Naive thymus-derived CD8-positive, alpha-beta T cell (primary cell): Measurements from ENCODE around the gene ARHGEF40. TPM values are rescaled to one million over a fixed set of nuclear protein-coding genes. Genes with fewer than 3 reads are reported as not detected.

ENCODE experiments used
- ATAC-seq, 2 donors: fragments of 150-1000 bp; cut with Tn5 transposase in 1 of 2; sonication (Bioruptor Pico), chemical (Tn5 transposase) in 1 of 2; 1 replicate in 1 of 2; 2 replicates in 1 of 2; pipeline ENCODE4 v1.10.0; 2021; ENCODE audit warnings: mild to moderate bottlenecking in 2 of 2, moderate library complexity in 2 of 2
- POLR2A ChIA-PET: fragments of 350-600 bp; sonication (Branson Sonifier 250); formaldehyde crosslinking; loops from one replicate; lab custom pipeline; 2021; ENCODE audit warnings: antibody characterized with exemption; lab: Charles Lee
- DNase-seq, 10 donors: peaks; one replicate each; pipeline versions ENCODE4 v3.0.0 to v3.0.0-alpha.2; 2020 to 2022
- H3K27ac Mint-ChIP-seq, 10 donors: one replicate each; pipeline ENCODE4 v1.8.0; 2020 to 2022; ENCODE audit warnings: mild to moderate bottlenecking in 10 of 10, mixed read lengths in 10 of 10, moderate library complexity in 4 of 10, inconsistent platforms in 1 of 10
- H3K27me3 Mint-ChIP-seq, 5 donors: one replicate each; pipeline ENCODE4 v1.8.0; 2021 to 2022; ENCODE audit warnings: mixed read lengths in 5 of 5
- H3K36me3 Mint-ChIP-seq, 3 donors: one replicate each; pipeline ENCODE4 v1.8.0; 2020 to 2022; ENCODE audit warnings: mixed read lengths in 3 of 3, mild to moderate bottlenecking in 2 of 3, inconsistent platforms in 1 of 3
- H3K4me1 Mint-ChIP-seq, 4 donors: one replicate each; pipeline ENCODE4 v1.8.0; 2021 to 2022; ENCODE audit warnings: mixed read lengths in 4 of 4
- H3K4me3 Mint-ChIP-seq, 10 donors: one replicate each; pipeline ENCODE4 v1.8.0; 2020 to 2022; ENCODE audit warnings: mild to moderate bottlenecking in 10 of 10, mixed read lengths in 10 of 10, moderate library complexity in 6 of 10, inconsistent platforms in 1 of 10
- H3K9me3 Mint-ChIP-seq, 9 donors: one replicate each; pipeline ENCODE4 v1.8.0; 2020 to 2022; ENCODE audit warnings: mixed read lengths in 9 of 9, mild to moderate bottlenecking in 3 of 9, inconsistent platforms in 1 of 9, moderate library complexity in 1 of 9
- polyA plus RNA-seq, 3 donors: library from polyadenylated mRNA; unstranded; fragments of 300-500 nt; fragmentation: Illumina TruSeq; gene quantifications; one replicate each; pipeline ENCODE4 v1.2.3, GENCODE V29; 2021
- total RNA-seq, 8 experiments: library from RNA in 2 of 8; stranded (reverse) in 2 of 8; gene quantifications; one replicate each; pipeline ENCODE4 v1.2.3 and lab custom pipeline; 2021 to 2026

Gene ARHGEF40
- total RNA-seq (under 1 TPM; 0.08 to 0.36 TPM), polyA plus RNA-seq (under 1 TPM; 0.03 to 0.45 (median 0.06) TPM), total RNA-seq (lab: John Stamatoyannopoulos, UW) (0.07 to 11.3 (median 0.77) reads per million in 6 experiments)

DNA sequence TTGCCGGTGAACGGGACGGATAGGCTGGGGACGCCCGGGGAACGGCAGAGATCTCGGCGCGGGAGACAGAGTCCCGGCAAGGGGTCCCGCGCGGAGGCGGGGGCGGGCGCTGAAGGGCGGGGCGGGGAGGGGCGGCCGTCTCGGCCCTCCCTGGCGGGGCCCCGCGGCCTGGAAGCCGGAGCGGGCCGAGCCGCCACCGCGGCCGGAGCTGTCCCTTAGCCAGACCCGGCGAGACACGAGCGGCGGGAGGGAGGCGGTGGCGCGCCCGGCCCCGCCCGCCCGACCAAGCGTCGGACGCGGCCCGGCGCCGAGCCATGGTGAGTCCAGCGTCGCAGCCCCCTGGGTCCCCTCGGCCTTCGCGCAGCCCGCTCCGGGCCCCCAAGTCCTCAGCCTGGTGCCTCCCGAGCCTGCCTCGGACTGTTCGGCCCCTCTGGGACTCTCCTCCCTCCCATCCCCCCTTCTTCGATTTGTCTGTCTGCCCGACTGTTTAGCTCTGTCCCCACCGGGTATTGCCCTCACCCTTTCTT, at the start of gene ARHGEF40:
TSS of gene ARHGEF40 (plus strand) at position 222 of the 527 bp plus-strand sequence. CDS start at position 315, 93 bp downstream.
- Mint-ChIP-seq H3K4me1 (peaks cover 20 to 39% (median 36%) of the 10 kb centered on the region in 4 donors), H3K36me3 (no peaks in the 10 kb centered on the region), H3K27ac (peak within 1 kb of the TSS in 8 of 10 donors; percentile 11 to 95 (median 85)), H3K9me3 (no peaks in the 10 kb centered on the region), H3K4me3 (peak within 1 kb of the TSS; percentile 76 to 91 (median 85)), H3K27me3 (peaks cover 40 to 85% (median 61%) of the 10 kb centered on the region in 5 donors)
- DNase-seq (peak in 5 of 10 donors; percentile 14 to 36 (median 24)), ATAC-seq (peak; percentile 11 to 19)
- POLR2A ChIA-PET = interaction anchor here (0.6 to 2.3 kb wide), 6 partner anchors 18 to 123 kb away, joined by 4 to 16 read pairs (median 7); no protein-coding TSS in a partner anchor

DNA sequence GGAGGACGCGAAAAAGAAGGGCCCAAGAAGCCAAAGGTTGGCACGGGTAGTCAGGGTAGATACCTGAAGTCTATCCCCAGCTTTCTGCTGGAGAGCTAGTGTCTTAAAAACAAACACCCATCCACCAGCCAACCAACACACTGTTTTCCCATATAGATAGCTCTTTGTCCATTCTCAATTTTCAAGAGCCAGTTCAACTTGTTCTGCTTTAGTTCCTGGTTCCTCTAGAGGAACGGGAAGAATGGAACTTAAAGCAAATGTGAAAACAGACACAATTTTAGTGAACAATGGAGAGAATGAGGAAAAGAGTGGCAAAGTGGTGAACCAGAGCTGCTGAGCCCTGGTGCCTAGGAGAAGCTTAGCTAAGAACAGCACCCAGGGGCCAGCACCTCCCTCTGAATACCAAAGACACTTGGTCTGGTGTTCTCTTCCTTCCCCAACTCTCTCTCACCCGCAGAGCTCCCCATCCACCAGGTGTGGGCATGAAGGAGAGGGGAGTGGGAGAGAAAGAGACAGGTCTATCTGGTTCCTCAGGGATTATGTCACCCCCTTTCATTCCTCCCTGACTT, 49.0 kb upstream of the ARHGEF40 start:
- H3K4me3 Mint-ChIP-seq = no peak overlapping the region
- POLR2A ChIA-PET = interaction anchor here (1.5 kb wide), 1 partner anchor 12 kb away, joined by 3 read pairs; no protein-coding TSS in a partner anchor

DNA sequence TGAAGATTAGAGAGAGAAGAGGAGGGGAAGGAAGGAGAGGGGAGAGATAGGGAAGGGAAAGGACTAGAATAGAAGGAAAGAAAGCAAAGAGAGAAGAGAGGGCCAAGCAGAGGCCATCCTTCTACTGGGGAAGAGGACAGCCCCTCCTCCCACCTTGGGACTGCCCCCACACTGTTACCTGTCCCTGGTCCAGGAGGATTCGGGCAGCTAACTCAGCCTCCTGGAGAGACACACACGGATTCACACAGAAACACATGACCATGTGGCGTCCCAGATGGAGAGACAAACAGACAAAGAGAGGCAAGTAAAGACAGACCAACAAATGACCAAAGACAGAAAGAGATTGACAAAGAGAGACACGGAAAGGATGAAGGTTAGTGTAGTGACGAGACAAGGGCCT, 47.4 kb upstream of the ARHGEF40 start:
- Mint-ChIP-seq H3K4me3 (peak overlapping the region; percentile 3 to 94 (median 46)), H3K27ac (peak overlapping the region in 5 of 10 donors; percentile 32 to 58 (median 38)), H3K4me1 (peaks cover 21 to 26% (median 24%) of the 10 kb centered on the region in 4 donors), H3K27me3 (peaks cover 0 to 7% (median 0%) of the 10 kb centered on the region in 5 donors), H3K9me3 (no peaks in the 10 kb centered on the region), H3K36me3 (peaks cover 0 to 41% (median 5%) of the 10 kb centered on the region in 3 donors)
- ATAC-seq (no peak), DNase-seq (no peak)
- POLR2A ChIA-PET = interaction anchor here (2.4 kb wide), 1 partner anchor 81 kb away, joined by 12 read pairs; no protein-coding TSS in a partner anchor

More for the DNA sequence above, 49.0 kb upstream of the ARHGEF40 start:
- Mint-ChIP-seq H3K27ac (peak overlapping the region in 1 of 10 donors; percentile 15), H3K36me3 (peaks cover 0 to 45% (median 8%) of the 10 kb centered on the region in 3 donors), H3K27me3 (peaks cover 0 to 7% (median 0%) of the 10 kb centered on the region in 5 donors), H3K9me3 (no peaks in the 10 kb centered on the region), H3K4me1 (peaks cover 21 to 25% (median 24%) of the 10 kb centered on the region in 4 donors)
- ATAC-seq (no peak), DNase-seq (no peak)

DNA sequence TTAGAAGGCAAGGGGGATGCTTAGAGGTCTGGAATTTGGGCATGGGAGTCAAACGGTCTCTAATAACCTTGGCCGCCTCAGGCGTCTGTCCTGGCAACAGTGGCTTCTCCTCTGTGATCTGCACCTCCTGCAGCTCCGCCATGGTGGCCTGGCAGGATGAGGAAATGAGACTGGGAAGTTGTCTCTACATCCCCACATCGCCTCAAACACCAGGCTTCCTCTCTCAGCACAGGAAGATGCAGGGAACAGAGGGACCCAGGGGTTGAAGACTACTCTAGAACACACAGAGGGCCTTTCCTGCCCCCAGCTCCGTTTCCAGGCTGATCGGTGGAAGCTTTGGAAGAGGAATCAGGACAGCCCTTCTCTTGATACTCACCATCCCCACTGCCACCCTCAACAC, 46.9 kb upstream of the ARHGEF40 start:
- DNase-seq (no peak), ATAC-seq (no peak)
- no peaks in the 10 kb centered on the region for H3K9me3 Mint-ChIP-seq
- H3K27me3 Mint-ChIP-seq = peaks cover 0 to 7% (median 0%) of the 10 kb centered on the region in 5 donors
- H3K36me3 Mint-ChIP-seq = peaks cover 0 to 37% (median 3%) of the 10 kb centered on the region in 3 donors
- H3K4me3 Mint-ChIP-seq = peak overlapping the region; percentile 3 to 96 (median 88)
- POLR2A ChIA-PET = interaction anchor here (0.8 to 2.4 kb wide), 2 partner anchors 9 to 81 kb away, joined by 3 to 12 read pairs; no protein-coding TSS in a partner anchor
- peaks cover 21 to 26% (median 24%) of the 10 kb centered on the region in 4 donors for H3K4me1 Mint-ChIP-seq
- H3K27ac Mint-ChIP-seq = peak overlapping the region in 2 of 10 donors; percentile 36 to 94

DNA sequence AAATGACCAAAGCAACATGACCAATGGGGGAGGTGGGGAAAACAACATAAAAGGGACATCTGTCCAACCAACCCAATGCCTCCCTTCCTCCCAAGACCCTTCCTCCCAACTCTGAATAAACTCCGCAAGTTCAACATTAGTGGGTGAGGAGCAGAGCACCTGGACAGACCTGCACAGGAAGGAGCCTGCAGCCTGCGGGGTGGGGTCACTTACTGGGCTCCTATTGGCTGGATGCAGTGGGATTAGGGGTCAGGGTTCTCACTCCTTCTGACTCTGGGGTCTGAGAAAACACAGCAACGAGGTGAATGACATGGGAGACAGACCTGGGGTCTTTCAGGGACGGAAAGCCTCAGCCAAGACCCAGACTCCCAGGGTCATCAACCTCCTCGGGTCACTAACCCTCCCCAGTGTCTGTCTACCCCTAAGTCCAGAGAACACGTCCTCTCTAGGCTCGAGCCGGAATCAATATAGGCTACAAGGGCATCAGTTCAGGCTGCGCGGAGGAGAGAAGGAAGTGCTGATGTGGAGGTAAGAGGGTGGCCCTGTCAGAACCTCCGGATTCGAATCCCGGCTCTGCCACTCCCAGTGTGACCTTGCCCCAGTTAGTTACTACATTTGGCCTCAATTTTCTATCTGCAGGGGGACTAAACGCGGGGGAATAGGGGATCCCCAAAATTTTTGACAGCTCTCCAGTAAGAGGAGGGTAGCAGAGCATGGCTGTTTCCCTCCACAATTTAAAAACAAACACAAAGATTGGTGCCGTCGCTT, 46.1 kb upstream of the ARHGEF40 start:
- H3K27me3 Mint-ChIP-seq = peaks cover 0 to 7% (median 0%) of the 10 kb centered on the region in 5 donors
- peak in 4 of 10 donors; percentile 1 to 27 (median 19) for DNase-seq
- peak overlapping the region; percentile 86 to 96 (median 93) for H3K4me3 Mint-ChIP-seq
- peaks cover 21 to 26% (median 24%) of the 10 kb centered on the region in 4 donors for H3K4me1 Mint-ChIP-seq
- peaks cover 0 to 30% (median 3%) of the 10 kb centered on the region in 3 donors for H3K36me3 Mint-ChIP-seq
- POLR2A ChIA-PET = interaction anchor here (0.8 to 2.4 kb wide), 5 partner anchors 8 to 681 kb away, joined by 3 to 12 read pairs (median 5); partner anchors contain the start of gene RNASE13
- ATAC-seq = peak; percentile 21 to 22
- no peaks in the 10 kb centered on the region for H3K9me3 Mint-ChIP-seq
- peak overlapping the region; percentile 41 to 94 (median 84) for H3K27ac Mint-ChIP-seq

DNA sequence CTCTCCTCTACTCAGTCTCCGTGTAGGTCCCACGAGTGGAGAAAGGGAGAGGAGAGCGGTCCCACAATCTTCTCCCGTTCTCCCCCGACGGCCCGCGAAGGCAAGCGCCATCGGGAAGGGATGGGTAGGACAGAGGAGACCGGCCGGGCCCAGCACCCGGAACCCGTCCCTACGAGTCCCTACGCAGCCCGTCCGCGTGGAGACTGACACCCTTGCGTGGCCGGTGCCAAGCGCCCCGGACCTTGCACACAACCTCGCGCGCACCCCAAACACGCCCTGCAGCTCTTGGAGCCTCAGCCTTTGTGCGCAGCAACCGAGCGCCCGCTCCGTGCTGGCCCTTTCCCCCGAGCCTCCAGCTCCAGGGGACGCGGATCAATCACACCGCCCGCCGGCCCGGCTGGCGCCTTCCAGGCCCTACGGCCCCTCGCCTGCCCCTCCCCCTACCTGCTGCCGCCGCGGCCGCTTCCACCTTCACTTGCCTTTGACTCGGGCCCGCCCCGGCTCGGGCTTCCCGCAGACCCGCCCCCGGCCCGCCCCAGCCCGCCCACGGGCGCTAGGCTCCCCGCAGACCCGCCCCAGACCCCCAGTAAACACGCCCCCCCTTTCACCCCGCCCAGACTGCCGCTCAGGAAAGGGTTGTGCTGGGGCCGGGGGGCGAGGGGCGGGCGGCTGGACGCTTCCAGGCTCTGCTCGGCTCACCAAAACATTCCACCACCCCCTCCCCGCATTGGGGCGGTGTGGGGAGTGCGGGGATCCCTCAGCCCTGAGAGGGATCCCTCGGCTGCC, 45.3 kb upstream of the ARHGEF40 start, which contains the start of gene NDRG2:
TSS of gene NDRG2 (minus strand) at position 477 of the 786 bp plus-strand sequence. CDS start 1,746 bp downstream, outside the sequence.
- peaks cover 21 to 26% (median 24%) of the 10 kb centered on the region in 4 donors for H3K4me1 Mint-ChIP-seq
- POLR2A ChIA-PET = interaction anchor here (1.1 to 2.4 kb wide), 4 partner anchors 10 to 682 kb away, joined by 3 to 12 read pairs (median 6); partner anchors contain the start of gene RNASE13
- DNase-seq (peak; percentile 58 to 88 (median 74)), ATAC-seq (peak; percentile 88 to 90)
- H3K9me3 Mint-ChIP-seq = no peaks in the 10 kb centered on the region
- peak within 1 kb of the TSS; percentile 86 to 96 (median 93) for H3K4me3 Mint-ChIP-seq
- peaks cover 0 to 7% (median 0%) of the 10 kb centered on the region in 5 donors for H3K27me3 Mint-ChIP-seq
- peak within 1 kb of the TSS; percentile 61 to 94 (median 88) for H3K27ac Mint-ChIP-seq
- peaks cover 0 to 23% (median 3%) of the 10 kb centered on the region in 3 donors for H3K36me3 Mint-ChIP-seq

DNA sequence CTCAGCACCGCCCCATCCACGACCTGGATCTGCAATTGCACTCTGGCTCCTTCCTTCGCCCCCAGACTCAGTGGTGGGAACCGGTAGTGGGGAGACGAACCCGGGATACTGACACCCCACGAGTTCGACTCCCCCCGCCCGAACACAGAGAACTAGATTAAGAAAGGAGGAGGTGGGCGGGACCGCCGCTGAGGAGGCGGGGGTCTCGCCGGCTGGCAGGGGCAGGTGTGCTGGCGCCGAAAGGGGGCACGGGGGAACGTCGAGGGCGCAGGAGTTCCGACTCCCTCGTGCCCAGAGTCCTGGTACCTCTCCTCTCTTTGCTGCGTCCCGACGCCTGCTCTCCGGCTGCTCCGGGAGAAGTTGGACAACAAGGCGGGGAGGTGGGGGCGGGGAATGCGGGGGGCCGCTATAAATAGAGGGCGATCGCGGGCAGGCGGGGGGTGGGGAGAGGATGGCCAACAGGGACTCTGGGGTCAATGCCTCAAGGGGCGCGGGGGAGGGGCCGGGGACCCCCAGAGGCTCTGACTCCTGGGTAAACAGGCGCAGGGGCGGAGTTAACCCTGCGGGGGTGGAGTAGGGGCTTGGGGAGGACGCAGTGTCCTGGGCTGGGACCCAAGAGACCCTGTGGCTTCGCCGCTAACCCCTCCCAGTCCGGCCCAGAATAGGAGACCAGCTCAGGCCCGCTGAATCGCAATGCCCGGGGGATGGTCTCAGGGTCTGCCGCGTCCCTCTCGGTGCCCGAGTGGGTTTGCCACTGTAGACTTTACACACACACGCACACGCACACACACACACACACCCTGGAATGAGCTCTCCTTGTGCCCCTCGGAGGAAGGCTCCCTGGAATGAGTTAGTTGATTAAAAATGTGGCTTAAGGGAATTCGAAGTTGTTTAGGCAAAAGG, 44.5 kb upstream of the ARHGEF40 start:
- POLR2A ChIA-PET = interaction anchor here (1.4 to 2.4 kb wide), 2 partner anchors 11 to 78 kb away, joined by 5 to 12 read pairs; no protein-coding TSS in a partner anchor
- ATAC-seq (no peak), DNase-seq (peak in 3 of 10 donors; percentile 10 to 34 (median 24))
- Mint-ChIP-seq H3K4me3 (peak overlapping the region; percentile 86 to 96 (median 93)), H3K9me3 (no peaks in the 10 kb centered on the region), H3K36me3 (peaks cover 0 to 14% (median 3%) of the 10 kb centered on the region in 3 donors), H3K4me1 (peaks cover 21 to 26% (median 24%) of the 10 kb centered on the region in 4 donors), H3K27me3 (peaks cover 0 to 7% (median 0%) of the 10 kb centered on the region in 5 donors), H3K27ac (peak overlapping the region in 8 of 10 donors; percentile 26 to 93 (median 84))

DNA sequence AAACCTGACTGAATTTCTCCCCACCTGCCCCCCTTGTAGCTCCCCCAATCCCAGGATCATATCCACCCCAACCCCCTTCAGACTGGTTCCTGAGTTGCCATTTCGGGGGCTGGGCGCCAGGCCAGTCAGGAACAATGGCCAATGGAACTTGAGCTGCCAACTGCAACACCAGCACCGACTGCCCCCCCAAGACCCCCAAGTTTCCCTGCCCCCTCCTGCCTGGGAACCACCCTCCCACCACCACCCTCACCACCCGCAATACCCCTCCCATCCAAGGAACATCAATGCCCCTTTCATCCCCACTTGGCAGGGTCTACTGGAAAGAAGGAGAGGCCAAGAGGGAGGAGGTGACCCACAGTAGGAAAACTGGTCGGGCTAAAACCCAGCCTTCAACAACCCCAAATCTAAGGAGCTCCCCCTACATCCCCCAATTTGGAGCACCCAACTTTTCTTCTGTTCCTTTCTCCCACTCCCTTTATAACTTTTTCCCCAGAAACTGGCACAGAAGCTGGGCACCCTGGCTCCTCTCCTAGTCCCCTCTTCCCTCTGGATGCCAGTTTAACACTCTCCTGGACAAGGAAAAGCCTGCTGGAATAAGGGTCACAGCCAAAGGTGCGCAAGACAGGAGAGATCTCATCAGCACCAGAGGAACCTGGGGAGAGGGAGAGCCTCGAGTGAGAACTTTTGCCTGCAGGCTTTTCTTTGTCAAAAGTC, 43.7 kb upstream of the ARHGEF40 start:
- ATAC-seq (no peak), DNase-seq (no peak)
- H3K36me3 Mint-ChIP-seq = peaks cover 0 to 6% (median 2%) of the 10 kb centered on the region in 3 donors
- H3K9me3 Mint-ChIP-seq = no peaks in the 10 kb centered on the region
- H3K4me1 Mint-ChIP-seq = peaks cover 21 to 26% (median 24%) of the 10 kb centered on the region in 4 donors
- H3K4me3 Mint-ChIP-seq = peak overlapping the region; percentile 46 to 96 (median 80)
- POLR2A ChIA-PET = interaction anchor here (1.1 kb wide), 1 partner anchor 78 kb away, joined by 3 read pairs; no protein-coding TSS in a partner anchor
- peak overlapping the region in 6 of 10 donors; percentile 2 to 81 (median 56) for H3K27ac Mint-ChIP-seq
- peaks cover 0 to 7% (median 0%) of the 10 kb centered on the region in 5 donors for H3K27me3 Mint-ChIP-seq

DNA sequence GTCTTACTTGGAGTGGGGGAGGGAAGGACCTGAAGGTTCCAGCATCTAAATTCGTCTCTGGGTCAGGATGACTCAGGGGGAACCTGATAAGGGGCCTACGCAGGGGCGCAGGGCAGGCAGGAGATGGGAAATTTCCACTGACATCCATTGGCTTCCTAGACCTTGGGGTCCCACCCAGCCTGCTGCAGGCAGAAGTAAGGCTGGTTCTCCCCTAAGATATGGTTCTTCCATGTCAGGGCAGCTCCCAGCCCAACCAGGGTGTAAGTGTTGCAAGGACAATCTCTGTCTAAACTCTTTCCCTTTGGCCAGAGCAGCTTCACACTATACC, 43.2 kb upstream of the ARHGEF40 start:
- Mint-ChIP-seq H3K9me3 (no peaks in the 10 kb centered on the region), H3K4me1 (peaks cover 20 to 26% (median 24%) of the 10 kb centered on the region in 4 donors), H3K27me3 (peaks cover 0 to 7% (median 0%) of the 10 kb centered on the region in 5 donors)

DNA sequence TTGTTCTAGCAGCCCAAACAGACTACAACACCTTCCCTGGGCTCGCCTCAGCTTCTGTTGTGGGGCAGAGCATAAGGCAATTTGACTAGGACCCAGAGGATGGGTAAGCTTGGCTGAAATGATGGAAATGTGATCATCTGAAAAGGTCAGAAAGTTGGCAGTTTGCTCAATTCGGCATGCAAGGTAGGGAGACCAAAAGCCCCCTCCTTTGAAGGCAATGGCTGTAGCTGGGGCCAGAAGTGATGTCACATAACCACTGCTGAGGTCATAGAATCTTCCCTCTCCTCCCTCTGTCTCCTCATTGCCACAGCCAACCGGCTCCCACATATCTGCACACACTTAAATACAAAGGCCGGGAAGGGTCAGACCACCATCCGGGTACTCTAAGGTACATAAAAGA, 40.2 kb upstream of the ARHGEF40 start, which contains the start of gene TPPP2:
TSS of gene TPPP2 (plus strand) at position 301 of the 400 bp plus-strand sequence. CDS start 365 bp downstream, outside the sequence.
- H3K4me1 Mint-ChIP-seq = peaks cover 0 to 2% (median under 1%) of the 10 kb centered on the region in 4 donors
- H3K27ac Mint-ChIP-seq = no peak within 1 kb of the TSS
- H3K9me3 Mint-ChIP-seq = no peaks in the 10 kb centered on the region
- peaks cover 0 to 8% (median 0%) of the 10 kb centered on the region in 5 donors for H3K27me3 Mint-ChIP-seq
- no peak within 1 kb of the TSS for H3K4me3 Mint-ChIP-seq
- no peaks in the 10 kb centered on the region for H3K36me3 Mint-ChIP-seq
- no peak for DNase-seq
- no peak for ATAC-seq
- POLR2A ChIA-PET = no interaction called here

More for the DNA sequence above, 43.2 kb upstream of the ARHGEF40 start:
- POLR2A ChIA-PET = interaction anchor here (1.1 kb wide), 1 partner anchor 77 kb away, joined by 3 read pairs; no protein-coding TSS in a partner anchor
- ATAC-seq = no peak
- DNase-seq = no peak
- Mint-ChIP-seq H3K36me3 (peaks cover 0 to 3% (median 0%) of the 10 kb centered on the region in 3 donors), H3K27ac (peak overlapping the region in 7 of 10 donors; percentile 2 to 81 (median 24)), H3K4me3 (peak overlapping the region; percentile 37 to 86 (median 56))
